ENCODE data around the gene MRM2.

The MRM2 gene

DNA sequence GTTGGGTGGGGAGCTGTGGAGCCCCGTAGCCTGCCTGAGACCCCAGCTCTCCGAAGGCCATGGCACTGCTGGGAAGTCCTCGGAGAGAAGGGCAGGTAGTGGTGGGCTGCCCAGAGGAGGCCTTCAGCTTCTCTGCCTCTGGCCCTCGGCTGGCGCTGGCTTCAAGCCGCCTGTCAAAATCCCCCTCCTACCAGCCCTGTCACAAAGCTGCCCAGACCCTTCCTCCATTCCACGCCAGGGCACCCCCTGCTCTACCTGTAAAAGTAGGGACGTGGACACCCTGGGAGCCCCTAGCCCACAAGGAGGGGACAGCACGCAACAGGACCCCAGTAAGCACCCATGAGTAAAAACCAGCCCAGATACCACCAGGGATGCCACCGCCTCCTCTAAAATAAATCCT, 40.9 kb downstream of the MRM2 start:
- Mint-ChIP-seq H3K27me3 (no peaks in the 10 kb centered on the region), H3K4me3 (no peak overlapping the region), H3K4me1 (ENCODE audit: low read depth) (peaks cover 6% of the 10 kb centered on the region), H3K36me3 (peaks cover 7% of the 10 kb centered on the region), H3K9me3 (ENCODE audit: low read depth) (no peaks in the 10 kb centered on the region), H3K27ac (no peak overlapping the region)

- peaks cover 6% of the 10 kb centered on the region for H3K4me1 Mint-ChIP-seq (ENCODE audit: low read depth)
- no peak overlapping the region for H3K4me3 Mint-ChIP-seq
- no peaks in the 10 kb centered on the region for H3K27me3 Mint-ChIP-seq
- peaks cover 10% of the 10 kb centered on the region for H3K36me3 Mint-ChIP-seq
- H3K9me3 Mint-ChIP-seq (ENCODE audit: low read depth) = no peaks in the 10 kb centered on the region
- H3K27ac Mint-ChIP-seq = no peak overlapping the region
These were observed 41.4 kb downstream of the MRM2 start for GRCh38 chr7:2200584-2200980.

DNA sequence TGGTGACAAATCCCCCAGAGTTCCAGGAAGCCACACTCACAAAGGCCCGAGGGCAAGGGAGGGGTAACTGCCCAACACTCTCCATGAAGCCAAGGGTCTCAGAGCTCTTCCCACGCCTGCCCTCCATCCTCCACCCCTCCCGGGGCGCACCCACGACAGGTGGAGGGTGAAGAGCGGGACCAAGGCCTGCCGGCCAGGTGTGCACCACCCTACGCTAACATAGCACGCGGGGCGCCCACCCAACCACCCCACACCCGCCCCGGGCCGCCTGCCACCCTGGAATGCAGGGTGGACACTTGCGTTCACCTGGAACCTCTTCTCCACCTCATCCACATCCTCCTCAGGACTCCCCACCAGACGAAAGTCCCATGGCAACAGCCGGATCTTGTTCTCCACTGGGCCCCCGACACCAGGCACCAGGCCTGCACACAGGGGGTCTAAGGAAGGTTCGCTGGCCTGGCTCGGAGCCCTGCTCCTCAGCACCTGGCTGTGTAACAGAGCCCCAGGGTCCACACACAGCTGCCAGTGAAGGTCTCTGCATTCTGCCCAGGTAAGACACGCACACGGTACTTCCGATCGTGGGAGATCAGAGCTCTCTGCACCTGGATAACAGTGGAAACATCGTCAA, 41.9 kb downstream of the MRM2 start:
- Mint-ChIP-seq H3K27me3 (no peaks in the 10 kb centered on the region), H3K4me3 (no peak overlapping the region), H3K27ac (no peak overlapping the region), H3K9me3 (ENCODE audit: low read depth) (no peaks in the 10 kb centered on the region), H3K36me3 (peaks cover 15% of the 10 kb centered on the region), H3K4me1 (ENCODE audit: low read depth) (peaks cover 6% of the 10 kb centered on the region)

GRCh38 chr7:2199528-2199927, 42.5 kb downstream of the MRM2 start:
- Mint-ChIP-seq H3K27me3 (no peaks in the 10 kb centered on the region), H3K27ac (no peak overlapping the region), H3K4me3 (no peak overlapping the region), H3K4me1 (ENCODE audit: low read depth) (peaks cover 6% of the 10 kb centered on the region), H3K36me3 (peaks cover 16% of the 10 kb centered on the region), H3K9me3 (ENCODE audit: low read depth) (no peaks in the 10 kb centered on the region)

DNA sequence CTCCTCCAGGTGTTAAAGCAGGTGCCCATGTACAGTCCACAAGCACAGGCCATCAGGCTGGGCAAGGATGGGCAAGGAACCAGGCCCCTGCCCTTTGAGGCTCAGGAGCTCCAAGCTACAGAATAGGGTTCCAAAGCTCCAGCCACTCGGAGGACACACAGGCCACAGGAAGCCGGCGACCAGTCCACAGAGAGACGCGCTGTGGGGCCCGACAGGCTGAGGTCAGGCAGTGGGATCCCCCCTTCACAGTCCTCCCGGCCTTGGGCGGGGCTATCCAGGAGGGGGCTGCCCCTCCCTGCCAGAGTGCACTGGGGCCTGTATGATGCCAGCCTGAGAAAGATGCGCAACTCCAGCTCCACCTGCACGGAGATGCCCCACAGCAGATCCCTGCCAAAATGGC, 43.2 kb downstream of the MRM2 start:
- Mint-ChIP-seq H3K36me3 (peaks cover 16% of the 10 kb centered on the region), H3K27me3 (no peaks in the 10 kb centered on the region), H3K4me3 (no peak overlapping the region), H3K9me3 (ENCODE audit: low read depth) (no peaks in the 10 kb centered on the region), H3K4me1 (ENCODE audit: low read depth) (peaks cover 6% of the 10 kb centered on the region), H3K27ac (no peak overlapping the region)

GRCh38 chr7:2198206-2198605, 43.8 kb downstream of the MRM2 start:
- Mint-ChIP-seq H3K4me3 (no peak overlapping the region), H3K36me3 (peaks cover 16% of the 10 kb centered on the region), H3K9me3 (ENCODE audit: low read depth) (no peaks in the 10 kb centered on the region), H3K4me1 (ENCODE audit: low read depth) (peaks cover 6% of the 10 kb centered on the region), H3K27ac (no peak overlapping the region), H3K27me3 (no peaks in the 10 kb centered on the region)

DNA sequence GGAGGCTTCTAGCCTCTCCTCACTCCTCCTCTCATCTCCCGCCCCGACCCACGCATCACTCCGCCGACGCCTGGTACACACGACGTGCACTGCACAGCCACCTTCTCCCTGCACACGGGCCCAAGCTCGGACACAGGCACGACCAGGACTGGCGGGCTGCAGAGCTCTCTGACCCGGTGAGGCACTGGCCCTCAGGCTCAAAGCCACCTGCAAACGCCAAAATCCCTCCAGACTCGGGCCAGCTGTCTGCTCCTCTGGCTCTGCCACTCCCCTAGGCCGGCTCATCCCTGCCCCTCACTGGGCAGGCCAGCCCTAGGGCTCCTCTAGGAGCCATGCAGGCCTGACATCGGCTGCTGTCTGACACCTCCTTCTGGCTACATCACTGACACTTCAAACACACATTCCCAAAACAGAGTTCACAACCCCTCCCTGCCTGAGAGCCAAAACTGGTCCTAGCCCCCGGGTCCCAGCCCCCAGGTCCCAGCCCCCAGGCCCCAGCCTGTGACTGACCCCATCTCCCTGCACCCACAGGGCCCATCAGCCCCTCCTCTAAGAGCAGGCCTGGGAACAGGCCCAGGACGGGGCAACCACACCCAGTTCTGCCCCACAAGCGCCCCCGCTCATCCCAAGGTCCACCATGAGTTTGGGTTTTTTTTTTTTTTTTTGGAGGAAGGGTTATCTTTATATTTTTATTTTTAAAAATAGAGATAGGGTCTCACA, 44.4 kb downstream of the MRM2 start:
- H3K36me3 Mint-ChIP-seq = peaks cover 16% of the 10 kb centered on the region
- H3K27ac Mint-ChIP-seq = no peak overlapping the region
- no peak overlapping the region for H3K4me3 Mint-ChIP-seq
- H3K4me1 Mint-ChIP-seq (ENCODE audit: low read depth) = peaks cover 6% of the 10 kb centered on the region
- no peaks in the 10 kb centered on the region for H3K9me3 Mint-ChIP-seq (ENCODE audit: low read depth)
- no peaks in the 10 kb centered on the region for H3K27me3 Mint-ChIP-seq

DNA sequence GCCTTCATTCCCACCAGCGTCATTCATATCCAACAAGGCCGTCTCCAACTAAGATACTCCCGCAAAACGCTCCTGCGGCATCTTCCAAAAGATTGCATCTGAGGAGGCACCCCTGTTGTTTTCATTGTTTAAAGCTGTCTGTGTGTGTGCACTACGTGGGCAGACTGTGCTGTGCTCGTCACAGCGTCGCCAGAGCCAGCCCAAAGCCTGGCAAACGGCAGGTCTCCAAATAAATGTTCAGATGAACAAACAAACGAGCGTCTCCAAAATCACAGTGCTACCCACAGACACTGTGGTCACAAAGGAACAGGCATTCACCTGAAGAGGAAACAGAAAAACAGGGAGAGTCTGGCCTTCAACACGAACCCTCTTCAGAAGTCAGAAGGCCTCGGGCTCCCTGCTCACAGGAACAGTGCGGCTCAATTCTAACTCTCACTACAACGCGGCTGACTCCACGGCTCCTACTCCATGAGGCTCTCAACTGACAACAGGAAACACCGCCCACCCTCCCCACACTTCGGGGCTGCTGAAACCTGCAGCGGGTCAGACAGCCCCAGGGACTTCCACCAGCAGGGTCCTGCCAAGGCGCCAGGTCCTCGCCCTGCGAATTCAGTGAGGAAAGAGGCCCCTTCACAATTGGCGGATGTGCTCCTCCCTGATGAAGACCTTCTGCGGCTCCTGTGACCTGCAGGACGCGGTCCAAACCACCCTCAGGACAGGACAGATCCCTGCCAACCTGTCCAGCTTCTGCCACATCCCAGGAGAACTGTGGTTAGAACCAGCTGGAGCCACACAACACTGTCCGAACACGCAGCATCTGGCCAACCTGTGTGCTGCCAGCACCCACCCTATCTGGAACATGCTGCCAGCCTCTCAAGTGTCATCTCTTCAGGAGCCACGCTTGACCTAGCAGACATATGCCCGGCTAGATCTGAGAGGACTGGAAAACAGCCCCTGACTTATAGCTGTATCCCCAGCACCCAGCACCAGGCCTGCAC, 45.3 kb downstream of the MRM2 start:
- Mint-ChIP-seq H3K4me1 (ENCODE audit: low read depth) (peaks cover 6% of the 10 kb centered on the region), H3K27me3 (no peaks in the 10 kb centered on the region), H3K27ac (no peak overlapping the region), H3K4me3 (no peak overlapping the region), H3K9me3 (ENCODE audit: low read depth) (no peaks in the 10 kb centered on the region), H3K36me3 (peaks cover 20% of the 10 kb centered on the region)

DNA sequence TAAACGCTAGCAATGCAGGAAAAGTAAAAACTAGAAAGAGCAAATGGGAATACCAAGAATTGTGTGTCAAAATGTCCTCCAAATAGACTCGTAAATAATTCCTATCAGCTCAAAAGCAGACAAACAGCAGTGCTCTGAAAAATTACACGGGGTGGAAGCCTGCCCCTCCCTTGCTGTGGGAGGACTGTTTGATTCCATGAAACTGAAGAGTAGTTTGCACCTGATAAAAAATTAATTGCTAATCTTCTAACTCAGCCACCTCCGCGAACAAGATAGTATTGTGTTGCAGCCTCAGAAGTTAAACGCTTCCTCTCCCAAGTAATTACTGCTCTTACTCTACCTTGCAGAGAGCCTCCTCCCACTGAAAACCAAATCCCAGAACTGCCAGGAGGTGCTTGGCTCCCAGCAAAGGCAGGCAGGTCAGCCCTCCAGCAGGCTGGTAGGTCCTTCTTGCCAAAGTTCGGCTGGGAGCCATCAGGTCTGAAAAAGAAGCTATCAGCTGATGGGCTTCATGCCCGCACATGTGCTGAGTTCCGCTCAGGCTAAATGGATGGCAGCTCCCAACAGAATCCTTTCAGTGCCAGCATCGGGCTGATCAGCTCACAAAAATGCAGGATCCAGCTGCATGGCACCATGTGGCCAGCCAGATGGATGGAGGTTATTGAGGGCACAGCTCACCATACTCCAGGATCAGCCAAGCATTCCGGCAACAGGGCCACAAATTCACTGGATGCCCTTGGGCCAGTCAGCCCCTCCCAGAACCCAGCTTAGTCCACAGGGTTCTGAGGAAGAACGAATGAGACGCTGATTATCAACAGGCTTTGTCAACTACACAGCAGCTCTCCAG, 46.4 kb downstream of the MRM2 start:
- Mint-ChIP-seq H3K4me1 (ENCODE audit: low read depth) (peaks cover 6% of the 10 kb centered on the region), H3K36me3 (peaks cover 20% of the 10 kb centered on the region)

DNA sequence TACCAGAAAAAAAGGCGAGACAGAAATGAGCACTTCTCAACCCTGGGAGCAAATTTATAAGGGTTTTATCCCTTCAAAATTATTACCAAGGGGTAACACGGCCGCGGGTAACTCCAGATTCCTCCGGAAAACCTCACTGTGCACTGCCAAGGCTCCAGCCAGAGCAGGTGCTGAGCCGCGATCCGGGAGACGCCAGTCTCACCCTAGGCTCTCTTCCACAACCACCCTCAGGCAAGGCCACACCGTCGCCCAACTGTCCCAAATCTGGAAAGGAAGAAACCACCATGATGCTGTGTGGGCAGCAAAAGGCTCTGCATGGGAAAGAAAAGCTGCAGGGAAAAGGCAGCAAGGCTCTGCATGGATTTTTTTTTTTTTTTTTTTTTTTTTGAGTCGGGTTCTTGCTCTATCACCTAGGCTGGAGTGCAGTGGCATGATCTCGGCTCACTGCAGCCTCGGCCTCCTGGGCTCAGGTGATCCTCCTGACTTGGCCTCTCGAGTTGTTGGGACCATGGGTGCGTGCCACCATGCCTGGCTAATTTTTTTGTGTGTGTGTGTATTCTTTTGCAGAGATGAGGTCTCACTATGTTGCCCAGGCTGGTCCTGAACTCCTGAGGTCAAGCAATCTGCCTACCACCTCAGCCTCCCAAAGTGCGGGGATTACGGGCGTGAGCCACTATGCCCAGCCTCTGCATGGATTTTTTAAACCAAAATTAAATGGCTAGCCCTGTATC, 48.3 kb downstream of the MRM2 start:
- peaks cover 6% of the 10 kb centered on the region for H3K4me1 Mint-ChIP-seq (ENCODE audit: low read depth)
- H3K4me3 Mint-ChIP-seq = no peak overlapping the region
- no peak overlapping the region for H3K27ac Mint-ChIP-seq
- no peaks in the 10 kb centered on the region for H3K9me3 Mint-ChIP-seq (ENCODE audit: low read depth)
- H3K27me3 Mint-ChIP-seq = no peaks in the 10 kb centered on the region
- H3K36me3 Mint-ChIP-seq = peaks cover 27% of the 10 kb centered on the region

More for the DNA sequence above, 46.4 kb downstream of the MRM2 start:
- Mint-ChIP-seq H3K9me3 (ENCODE audit: low read depth) (no peaks in the 10 kb centered on the region), H3K27ac (no peak overlapping the region), H3K27me3 (no peaks in the 10 kb centered on the region), H3K4me3 (no peak overlapping the region)

DNA sequence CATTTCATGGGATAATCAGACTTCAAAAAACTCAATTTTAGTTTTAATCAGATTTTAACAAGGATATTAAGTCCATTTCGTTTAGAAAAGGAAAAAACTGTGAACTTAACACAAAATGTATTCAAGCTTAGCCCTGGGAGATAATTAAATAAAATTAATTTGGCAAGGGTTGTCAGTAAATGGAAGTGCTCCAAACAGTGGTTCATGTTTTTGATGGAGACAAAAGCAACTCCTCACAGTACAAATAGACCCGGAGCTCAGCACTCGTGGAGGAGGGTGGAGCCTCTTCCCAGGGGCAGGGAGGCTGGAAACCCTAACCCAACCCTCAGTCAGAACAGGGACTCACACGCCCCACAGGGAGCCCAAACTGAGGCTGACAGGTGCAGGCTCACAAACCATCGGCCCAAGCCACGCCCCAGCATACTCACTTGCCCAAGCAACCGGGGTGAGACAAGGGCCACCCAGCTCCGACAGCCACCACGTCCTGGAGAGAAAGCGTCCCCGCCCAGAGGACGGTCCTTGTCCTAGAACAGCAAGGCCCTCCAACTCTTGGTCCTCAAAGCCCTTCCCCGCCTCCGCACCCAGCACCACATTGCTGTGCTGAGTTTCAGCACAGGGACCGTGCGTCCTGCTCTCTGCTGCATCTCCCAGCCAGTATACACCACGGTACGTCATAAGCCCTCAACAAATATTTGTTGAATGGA, 49.0 kb downstream of the MRM2 start:
- H3K4me1 Mint-ChIP-seq (ENCODE audit: low read depth) = peaks cover 6% of the 10 kb centered on the region
- H3K27ac Mint-ChIP-seq = no peak overlapping the region
- no peaks in the 10 kb centered on the region for H3K27me3 Mint-ChIP-seq
- no peaks in the 10 kb centered on the region for H3K9me3 Mint-ChIP-seq (ENCODE audit: low read depth)
- peaks cover 30% of the 10 kb centered on the region for H3K36me3 Mint-ChIP-seq
- no peak overlapping the region for H3K4me3 Mint-ChIP-seq

DNA sequence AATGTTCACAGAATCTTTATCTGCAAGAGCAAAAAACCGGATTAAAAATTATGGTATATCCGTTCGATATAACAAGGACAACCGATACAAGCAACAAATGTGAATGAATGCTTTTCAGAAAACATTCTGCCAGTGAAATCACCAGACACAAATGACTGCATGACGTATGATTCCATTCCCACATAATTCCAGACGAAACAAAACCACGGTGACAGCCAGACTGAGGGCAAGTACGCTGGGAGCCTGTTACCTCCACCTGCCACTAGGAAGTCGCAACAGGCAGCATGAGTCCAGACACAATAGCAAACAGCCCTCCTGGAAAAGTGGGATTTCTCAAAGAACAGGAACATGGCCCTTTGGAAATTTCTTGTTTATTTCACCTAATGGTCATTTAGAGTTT, 51.0 kb downstream of the MRM2 start:
- peaks cover 24% of the 10 kb centered on the region for H3K36me3 Mint-ChIP-seq
- H3K4me1 Mint-ChIP-seq (ENCODE audit: low read depth) = no peaks in the 10 kb centered on the region
- H3K9me3 Mint-ChIP-seq (ENCODE audit: low read depth) = no peaks in the 10 kb centered on the region
- H3K27ac Mint-ChIP-seq = no peak overlapping the region
- no peaks in the 10 kb centered on the region for H3K27me3 Mint-ChIP-seq
- H3K4me3 Mint-ChIP-seq = no peak overlapping the region

- no peak overlapping the region for H3K27ac Mint-ChIP-seq
- no peaks in the 10 kb centered on the region for H3K27me3 Mint-ChIP-seq
These were observed 51.5 kb downstream of the MRM2 start for GRCh38 chr7:2190531-2190930.

More at GRCh38 chr7:2190531-2190930, 51.5 kb downstream of the MRM2 start:
- Mint-ChIP-seq H3K4me1 (ENCODE audit: low read depth) (no peaks in the 10 kb centered on the region), H3K36me3 (peaks cover 22% of the 10 kb centered on the region), H3K4me3 (no peak overlapping the region), H3K9me3 (ENCODE audit: low read depth) (no peaks in the 10 kb centered on the region)
